HepG2 (cell line): ENCODE results near the gene RNF114. TPM values are rescaled to one million over a fixed set of nuclear protein-coding genes. Genes with fewer than 3 reads are reported as not detected.

Source experiments
- REXO4 ChIP-seq: sonication (generic); formaldehyde crosslinking; IDR thresholded peaks from 2 replicates; pipeline ENCODE4 v1.8.0; 2022; ENCODE audit warnings: missing genetic modification reagents, mild to moderate bottlenecking, borderline replicate concordance
- polyA plus RNA-seq, 8 experiments: library from polyadenylated mRNA; depleted of rRNA in 3 of 8; stranded (reverse) in 7 of 8; unstranded in 1 of 8; fragments of >200 nt; fragmentation: Illumina TruSeq in 4 of 8; extraction: Trizol in 4 of 8; gene quantifications; 2 replicates each; pipeline versions ENCODE4 v1.2.1 to v1.2.3, GENCODE V29; 2011 to 2016; ENCODE audit warnings: low read depth in 4 of 8, missing spikeins in 1 of 8, mixed read lengths in 1 of 8; ENCODE audit not compliant: insufficient read depth in 1 of 8
- total RNA-seq, 5 experiments: library from RNA; depleted of rRNA; stranded (reverse); fragments of >200 nt; fragmentation: Illumina TruSeq; extraction: Trizol; gene quantifications; 2 replicates each; pipeline ENCODE4 v1.2.3, GENCODE V29; 2016; ENCODE audit warnings: low read depth in 1 of 5
- TF ChIP-seq, protein P1 (sequence below): sonication (generic); formaldehyde crosslinking; IDR thresholded peaks from 2 replicates; pipeline ENCODE4 v1.4.0; 2020; ENCODE audit warnings: missing genetic modification reagents, borderline replicate concordance
- TF ChIP-seq, protein P2 (sequence below): IDR thresholded peaks from 2 replicates; pipeline ENCODE4 v1.6.1; 2016
- TF ChIP-seq, protein P3 (sequence below): sonication (generic); formaldehyde crosslinking; conservative IDR thresholded peaks from 2 replicates; pipeline ENCODE4 v1.4.0; 2020; ENCODE audit warnings: missing genetic modification reagents

RNF114 gene
- total and polyA plus RNA-seq, 2 of the 13 experiments (the other 11 are each of a cell fraction or from before 2014, with no cell fraction given): 119 to 126 TPM

- TF ChIP-seq, protein P1, sequence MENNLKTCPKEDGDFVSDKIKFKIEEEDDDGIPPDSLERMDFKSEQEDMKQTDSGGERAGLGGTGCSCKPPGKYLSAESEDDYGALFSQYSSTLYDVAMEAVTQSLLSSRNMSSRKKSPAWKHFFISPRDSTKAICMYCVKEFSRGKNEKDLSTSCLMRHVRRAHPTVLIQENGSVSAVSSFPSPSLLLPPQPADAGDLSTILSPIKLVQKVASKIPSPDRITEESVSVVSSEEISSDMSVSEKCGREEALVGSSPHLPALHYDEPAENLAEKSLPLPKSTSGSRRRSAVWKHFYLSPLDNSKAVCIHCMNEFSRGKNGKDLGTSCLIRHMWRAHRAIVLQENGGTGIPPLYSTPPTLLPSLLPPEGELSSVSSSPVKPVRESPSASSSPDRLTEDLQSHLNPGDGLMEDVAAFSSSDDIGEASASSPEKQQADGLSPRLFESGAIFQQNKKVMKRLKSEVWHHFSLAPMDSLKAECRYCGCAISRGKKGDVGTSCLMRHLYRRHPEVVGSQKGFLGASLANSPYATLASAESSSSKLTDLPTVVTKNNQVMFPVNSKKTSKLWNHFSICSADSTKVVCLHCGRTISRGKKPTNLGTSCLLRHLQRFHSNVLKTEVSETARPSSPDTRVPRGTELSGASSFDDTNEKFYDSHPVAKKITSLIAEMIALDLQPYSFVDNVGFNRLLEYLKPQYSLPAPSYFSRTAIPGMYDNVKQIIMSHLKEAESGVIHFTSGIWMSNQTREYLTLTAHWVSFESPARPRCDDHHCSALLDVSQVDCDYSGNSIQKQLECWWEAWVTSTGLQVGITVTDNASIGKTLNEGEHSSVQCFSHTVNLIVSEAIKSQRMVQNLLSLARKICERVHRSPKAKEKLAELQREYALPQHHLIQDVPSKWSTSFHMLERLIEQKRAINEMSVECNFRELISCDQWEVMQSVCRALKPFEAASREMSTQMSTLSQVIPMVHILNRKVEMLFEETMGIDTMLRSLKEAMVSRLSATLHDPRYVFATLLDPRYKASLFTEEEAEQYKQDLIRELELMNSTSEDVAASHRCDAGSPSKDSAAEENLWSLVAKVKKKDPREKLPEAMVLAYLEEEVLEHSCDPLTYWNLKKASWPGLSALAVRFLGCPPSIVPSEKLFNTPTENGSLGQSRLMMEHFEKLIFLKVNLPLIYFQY (CRISPR knock-in tag): no peak
- TF ChIP-seq, protein P2, sequence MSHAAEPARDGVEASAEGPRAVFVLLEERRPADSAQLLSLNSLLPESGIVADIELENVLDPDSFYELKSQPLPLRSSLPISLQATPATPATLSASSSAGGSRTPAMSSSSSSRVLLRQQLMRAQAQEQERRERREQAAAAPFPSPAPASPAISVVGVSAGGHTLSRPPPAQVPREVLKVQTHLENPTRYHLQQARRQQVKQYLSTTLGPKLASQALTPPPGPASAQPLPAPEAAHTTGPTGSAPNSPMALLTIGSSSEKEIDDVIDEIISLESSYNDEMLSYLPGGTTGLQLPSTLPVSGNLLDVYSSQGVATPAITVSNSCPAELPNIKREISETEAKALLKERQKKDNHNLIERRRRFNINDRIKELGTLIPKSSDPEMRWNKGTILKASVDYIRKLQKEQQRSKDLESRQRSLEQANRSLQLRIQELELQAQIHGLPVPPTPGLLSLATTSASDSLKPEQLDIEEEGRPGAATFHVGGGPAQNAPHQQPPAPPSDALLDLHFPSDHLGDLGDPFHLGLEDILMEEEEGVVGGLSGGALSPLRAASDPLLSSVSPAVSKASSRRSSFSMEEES (CRISPR knock-in tag): no peak
- TF ChIP-seq, protein P3, sequence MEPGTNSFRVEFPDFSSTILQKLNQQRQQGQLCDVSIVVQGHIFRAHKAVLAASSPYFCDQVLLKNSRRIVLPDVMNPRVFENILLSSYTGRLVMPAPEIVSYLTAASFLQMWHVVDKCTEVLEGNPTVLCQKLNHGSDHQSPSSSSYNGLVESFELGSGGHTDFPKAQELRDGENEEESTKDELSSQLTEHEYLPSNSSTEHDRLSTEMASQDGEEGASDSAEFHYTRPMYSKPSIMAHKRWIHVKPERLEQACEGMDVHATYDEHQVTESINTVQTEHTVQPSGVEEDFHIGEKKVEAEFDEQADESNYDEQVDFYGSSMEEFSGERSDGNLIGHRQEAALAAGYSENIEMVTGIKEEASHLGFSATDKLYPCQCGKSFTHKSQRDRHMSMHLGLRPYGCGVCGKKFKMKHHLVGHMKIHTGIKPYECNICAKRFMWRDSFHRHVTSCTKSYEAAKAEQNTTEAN (CRISPR knock-in tag): no peak
- TF ChIP-seq REXO4: no peak
- TF ChIP-seq, all 625 proteins: peak for 58
Measured at GRCh38 chr20:49948809-49949507, 12.8 kb downstream of the RNF114 start (continued).
